Transverse colon (tissue), 4 donors: ENCODE measurements around the gene DNAJC1. TPM values are rescaled to one million over a fixed set of nuclear protein-coding genes. Genes with fewer than 3 reads are reported as not detected.

Source experiments
- DNase-seq: peaks from one replicate; pipeline ENCODE4 v3.0.0-alpha.2; 2019
- H3K27ac ChIP-seq, 4 donors: fragments of 200-600 bp; sonication (generic); 2 replicates each; pipeline ENCODE4 v1.5.1; 2016 to 2018; ENCODE audit warnings: inconsistent platforms in 4 of 4
- H3K27me3 ChIP-seq: fragments of 200-600 bp; sonication (generic); 2 replicates; pipeline ENCODE4 v1.5.1; 2017; ENCODE audit warnings: inconsistent platforms
- H3K36me3 ChIP-seq, 4 donors: fragments of 200-600 bp; sonication (generic); 2 replicates each; pipeline ENCODE4 v1.5.1; 2017 to 2019; ENCODE audit warnings: inconsistent platforms in 4 of 4
- H3K4me1 ChIP-seq, 4 donors: fragments of 200-600 bp; sonication (generic); 2 replicates each; pipeline ENCODE4 v1.5.1; 2017 to 2020; ENCODE audit warnings: inconsistent platforms in 4 of 4
- H3K4me3 ChIP-seq, 4 donors: fragments of 200-600 bp; sonication (generic); 1 replicate in 1 of 4; 2 replicates in 3 of 4; pipeline versions ENCODE4 v1.5.1 to v1.6.1; 2017 to 2019; ENCODE audit warnings: inconsistent platforms in 4 of 4
- H3K9me3 ChIP-seq, 2 donors: fragments of 200-600 bp; sonication (generic); 2 replicates each; pipeline ENCODE4 v1.5.1; 2017 to 2019; ENCODE audit warnings: inconsistent platforms in 2 of 2
- CTCF ChIP-seq, 5 experiments: fragments of 200-600 bp in 3 of 5; fragments of 450-650 bp in 2 of 5; sonication (generic) in 3 of 5; IDR thresholded peaks; 1 replicate in 2 of 5; 2 replicates in 3 of 5; pipeline ENCODE4 v1.5.1; 2016 to 2017; ENCODE audit warnings: antibody characterized with exemption in 5 of 5, inconsistent platforms in 3 of 5, mild to moderate bottlenecking in 2 of 5, moderate library complexity in 1 of 5
- EP300 ChIP-seq: sonication (generic); formaldehyde crosslinking; IDR thresholded peaks from one replicate; pipeline ENCODE4 v1.6.1; 2017; ENCODE audit warnings: antibody characterized with exemption, low read depth
- POLR2A ChIP-seq: fragments of 450-650 bp; IDR thresholded peaks from one replicate; pipeline ENCODE4 v1.6.1; 2016; ENCODE audit warnings: antibody characterized with exemption, mild to moderate bottlenecking, moderate library complexity
- POLR2AphosphoS5 ChIP-seq, 3 donors: sonication (generic); formaldehyde crosslinking; IDR thresholded peaks; one replicate each; pipeline ENCODE4 v1.6.1; 2016; ENCODE audit warnings: antibody characterized with exemption in 3 of 3
- WGBS, 2 donors: methylation state at CpG; one replicate each; pipeline ENCODE4 v1.1.5; 2018; ENCODE audit warnings: low coverage in 1 of 2; 5-methylcytosine and 5-hydroxymethylcytosine counted together
- in situ Hi-C, 4 donors: fragments of 200-750 bp; cut with MboI; loops; one replicate each; pipeline versions ENCODE4 v1.15.0 to v1.15.1; 2017; ENCODE audit warnings: low sequenced_read_pairs in 3 of 4, low pct_ligation_motif_present in 1 of 4, low pct_unique_long_range_greater_than_20kb in 1 of 4
- intact Hi-C: fragments of 100-400 bp; cut with DNase I; formaldehyde crosslinking; loops from one replicate; pipeline ENCODE4 v1.15.1; 2023; ENCODE audit warnings: low total_unique reads
- total RNA-seq, 4 donors: library from RNA; depleted of rRNA; stranded (reverse); fragments of >200 nt; gene quantifications; one replicate each; pipeline ENCODE4 v1.1.0, GENCODE V29; 2016

DNAJC1 gene
- total RNA-seq, 4 donors from 2014 or later, result 18.5 to 71.7 (median 48.4) TPM

- H3K36me3 ChIP-seq, result peaks cover 0 to 7% (median 2%) of the 10 kb centered on the region in 4 donors
- H3K4me1 ChIP-seq, result no peaks in the 10 kb centered on the region
- no peak overlapping the region for H3K4me3 ChIP-seq
- TF ChIP-seq EP300 (no peak), POLR2AphosphoS5 (IDR thresholded peaks at IDR 0.05) (no peak), POLR2A (no peak), CTCF (IDR thresholded peaks at IDR 0.05) (no peak)
- no peaks in the 10 kb centered on the region for H3K27me3 ChIP-seq
- in situ Hi-C loops, result loop anchor here in 1 of 4 donors (25.0 kb wide), 1 partner anchor 448 kb away; no protein-coding TSS in a partner anchor
- DNase-seq, result no peak
- intact Hi-C loops, result no loop called here
- peaks cover 9 to 12% of the 10 kb centered on the region in 2 donors for H3K9me3 ChIP-seq
- no peak overlapping the region for H3K27ac ChIP-seq
- 94 to 100% methylated on average over 1 of the region's 1 CpG for WGBS, 2 donors
Measured at GRCh38 chr10:21935439-21936023, 68.0 kb downstream of the DNAJC1 start.

GRCh38 chr10:21934307-21934706, 69.2 kb downstream of the DNAJC1 start:
- H3K36me3 ChIP-seq, result peaks cover 0 to 7% (median 2%) of the 10 kb centered on the region in 4 donors
- DNase-seq, result no peak
- H3K27me3 ChIP-seq, result no peaks in the 10 kb centered on the region
- H3K4me1 ChIP-seq, result no peaks in the 10 kb centered on the region
- peaks cover 9 to 12% of the 10 kb centered on the region in 2 donors for H3K9me3 ChIP-seq
- TF ChIP-seq POLR2AphosphoS5 (IDR thresholded peaks at IDR 0.05) (no peak), EP300 (no peak), POLR2A (no peak), CTCF (IDR thresholded peaks at IDR 0.05) (no peak)
- 83 to 100% methylated on average over 1 of the region's 1 CpG for WGBS, 2 donors
- no peak overlapping the region for H3K27ac ChIP-seq
- in situ Hi-C loops, result loop anchor here in 1 of 4 donors (25.0 kb wide), 1 partner anchor 447 kb away; no protein-coding TSS in a partner anchor
- no peak overlapping the region for H3K4me3 ChIP-seq
- intact Hi-C loops, result no loop called here

GRCh38 chr10:21929070-21929469, 74.5 kb downstream of the DNAJC1 start:
- peaks cover 0 to 2% (median 0%) of the 10 kb centered on the region in 4 donors for H3K4me1 ChIP-seq
- WGBS, 2 donors, result 89 to 96% methylated on average over 2 of the region's 2 CpGs
- DNase-seq, result no peak
- no peaks in the 10 kb centered on the region for H3K9me3 ChIP-seq
- TF ChIP-seq POLR2A, result no peak
- no peak for TF ChIP-seq EP300
- TF ChIP-seq CTCF (IDR thresholded peaks at IDR 0.05), result no peak
- no peak for TF ChIP-seq POLR2AphosphoS5 (IDR thresholded peaks at IDR 0.05)
- no peaks in the 10 kb centered on the region for H3K36me3 ChIP-seq
- intact Hi-C loops (no loop called here), in situ Hi-C loops (loop anchor here in 1 of 4 donors (25.0 kb wide), 1 partner anchor 442 kb away; no protein-coding TSS in a partner anchor)
- H3K4me3 ChIP-seq, result no peak overlapping the region
- H3K27ac ChIP-seq, result no peak overlapping the region
- no peaks in the 10 kb centered on the region for H3K27me3 ChIP-seq

- in situ Hi-C loops (loop anchor here in 1 of 4 donors (25.0 kb wide), 1 partner anchor 440 kb away; no protein-coding TSS in a partner anchor), intact Hi-C loops (no loop called here)
- Histone ChIP-seq H3K27ac (no peak overlapping the region), H3K9me3 (no peaks in the 10 kb centered on the region), H3K4me1 (peaks cover 0 to 2% (median 0%) of the 10 kb centered on the region in 4 donors), H3K27me3 (no peaks in the 10 kb centered on the region), H3K4me3 (no peak overlapping the region), H3K36me3 (no peaks in the 10 kb centered on the region)
- 83 to 88% methylated on average over 4 of the region's 4 CpGs for WGBS, 2 donors
- DNase-seq, result no peak
- TF ChIP-seq POLR2A, result no peak
- no peak for TF ChIP-seq POLR2AphosphoS5 (IDR thresholded peaks at IDR 0.05)
- no peak for TF ChIP-seq EP300
- no peak for TF ChIP-seq CTCF (IDR thresholded peaks at IDR 0.05)
Measured at GRCh38 chr10:21927631-21928353, 75.7 kb downstream of the DNAJC1 start.
